ENCODE measurements around the gene FXYD5. TPM values are rescaled to one million over a fixed set of nuclear protein-coding genes. Genes with fewer than 3 reads are reported as not detected.

FXYD5 gene
- total RNA-seq, 1 experiment from 2014 or later, result 33.6 TPM

GRCh38 chr19:35217649-35217990, 63.1 kb downstream of the FXYD5 start:
- Histone ChIP-seq H3K4me3 (ENCODE audit: low read depth in 2 of 2, low read length in 2 of 2) (no peak overlapping the region), H3K9me3 (ENCODE audit: control insufficient read depth, insufficient read depth, low read depth, low read length) (no peaks in the 10 kb centered on the region), H3K36me3 (ENCODE audit: control insufficient read depth, insufficient read depth, low read length) (no peaks in the 10 kb centered on the region), H3K4me1 (ENCODE audit: control insufficient read depth, insufficient read depth, low read length) (peaks cover 6% of the 10 kb centered on the region; the same call in 1 of the 2 replicates), H3K27me3 (ENCODE audit: control insufficient read depth, insufficient read depth, low read length) (no peaks in the 10 kb centered on the region; the same call in 1 of the 2 replicates), H3K27ac (ENCODE audit: low read length) (no peak overlapping the region)
- intact Hi-C loops (cut with micrococcal nuclease; ENCODE audit: unreplicated experiment) (no loop called here), in situ Hi-C loops (cut with HindIII; ENCODE audit: low pct_unique_long_range_greater_than_20kb, low sequenced_read_pairs) (no loop called here)
- CTCF ChIA-PET, result no interaction called here
- DNase-seq (ENCODE audit: low read depth, low spot score) (no peak), ATAC-seq (no peak)
- TF ChIP-seq REST (IDR thresholded peaks at IDR 0.05; ENCODE audit: insufficient read depth in 1 of 2, low read depth in 2 of 2, low read length in 1 of 2) (no peak), SIN3A (IDR thresholded peaks at IDR 0.05; ENCODE audit: borderline replicate concordance, insufficient read depth, low read depth, low read length) (no peak), CTCF (IDR thresholded peaks at IDR 0.05) (no peak), TCF7L2 (IDR thresholded peaks at IDR 0.05; ENCODE audit: low read depth, low read length) (no peak), POLR2AphosphoS5 (IDR thresholded peaks at IDR 0.05; ENCODE audit: low read depth, low read length) (no peak)
- POLR2A ChIA-PET, result no interaction called here
- BruUV-seq (replicated peaks), result no TSS peak

- no peak for TF ChIP-seq CTCF (IDR thresholded peaks at IDR 0.05)
- TF ChIP-seq SIN3A (IDR thresholded peaks at IDR 0.05; ENCODE audit: borderline replicate concordance, insufficient read depth, low read depth, low read length), result no peak
- TF ChIP-seq REST (IDR thresholded peaks at IDR 0.05; ENCODE audit: insufficient read depth in 1 of 2, low read depth in 2 of 2, low read length in 1 of 2), result no peak
- no peak for TF ChIP-seq TCF7L2 (IDR thresholded peaks at IDR 0.05; ENCODE audit: low read depth, low read length)
- TF ChIP-seq POLR2AphosphoS5 (IDR thresholded peaks at IDR 0.05; ENCODE audit: low read depth, low read length), result no peak
- CTCF ChIA-PET, result no interaction called here
- POLR2A ChIA-PET, result no interaction called here
- H3K9me3 ChIP-seq (ENCODE audit: control insufficient read depth, insufficient read depth, low read depth, low read length), result no peaks in the 10 kb centered on the region
- BruUV-seq (replicated peaks), result no TSS peak
- H3K27ac ChIP-seq (ENCODE audit: low read length), result no peak overlapping the region
- DNase-seq (ENCODE audit: low read depth, low spot score), result no peak
- intact Hi-C loops (cut with micrococcal nuclease; ENCODE audit: unreplicated experiment), result no loop called here
- H3K27me3 ChIP-seq (ENCODE audit: control insufficient read depth, insufficient read depth, low read length), result no peaks in the 10 kb centered on the region; the same call in 1 of the 2 replicates
- peaks cover 3% of the 10 kb centered on the region; the same call in 1 of the 2 replicates for H3K4me1 ChIP-seq (ENCODE audit: control insufficient read depth, insufficient read depth, low read length)
- in situ Hi-C loops (cut with HindIII; ENCODE audit: low pct_unique_long_range_greater_than_20kb, low sequenced_read_pairs), result no loop called here
- H3K4me3 ChIP-seq (ENCODE audit: low read depth in 2 of 2, low read length in 2 of 2), result no peak overlapping the region
- ATAC-seq, result no peak
- H3K36me3 ChIP-seq (ENCODE audit: control insufficient read depth, insufficient read depth, low read length), result no peaks in the 10 kb centered on the region
Measured at GRCh38 chr19:35219008-35219407, 64.5 kb downstream of the FXYD5 start.

Other genes with a start within 250 kb of the FXYD5 start
- gene ZNF30, start 227.8 kb upstream of the FXYD5 start, total RNA-seq (2021; ENCODE audit: unreplicated experiment), result 5.3 TPM
- gene ZNF792, start 190.5 kb upstream of the FXYD5 start, total RNA-seq (2021; ENCODE audit: unreplicated experiment), result 1.8 TPM
- 69.9 TPM for gene GRAMD1A, start 154.4 kb upstream of the FXYD5 start, total RNA-seq (2021; ENCODE audit: unreplicated experiment)
- 4.6 TPM for gene SCN1B, start 124.3 kb upstream of the FXYD5 start, total RNA-seq (2021; ENCODE audit: unreplicated experiment)
- 0.08 TPM for gene HPN, start 113.0 kb upstream of the FXYD5 start, total RNA-seq (2021; ENCODE audit: unreplicated experiment)
- gene FXYD3, start 38.9 kb upstream of the FXYD5 start, total RNA-seq (2021; ENCODE audit: unreplicated experiment), result not detected
- gene LGI4, start 19.7 kb upstream of the FXYD5 start, total RNA-seq (2021; ENCODE audit: unreplicated experiment), result 0.18 TPM
- not detected for gene FXYD1, start 15.9 kb upstream of the FXYD5 start, total RNA-seq (2021; ENCODE audit: unreplicated experiment)
- gene FXYD7, start 11.5 kb upstream of the FXYD5 start, total RNA-seq (2021; ENCODE audit: unreplicated experiment), result not detected
- not detected for gene FAM187B, start 74.0 kb downstream of the FXYD5 start, total RNA-seq (2021; ENCODE audit: unreplicated experiment)
- 64.7 TPM for gene LSR, start 94.3 kb downstream of the FXYD5 start, total RNA-seq (2021; ENCODE audit: unreplicated experiment)
- gene USF2, start 114.2 kb downstream of the FXYD5 start, total RNA-seq (2021; ENCODE audit: unreplicated experiment), result 121 TPM
- gene HAMP, start 127.8 kb downstream of the FXYD5 start, total RNA-seq (2021; ENCODE audit: unreplicated experiment), result 0.31 TPM
- not detected for gene MAG, start 137.4 kb downstream of the FXYD5 start, total RNA-seq (2021; ENCODE audit: unreplicated experiment)
- gene CD22, start 174.5 kb downstream of the FXYD5 start, total RNA-seq (2021; ENCODE audit: unreplicated experiment), result 0.74 TPM
- gene FFAR1, start 193.2 kb downstream of the FXYD5 start, total RNA-seq (2021; ENCODE audit: unreplicated experiment), result not detected
- not detected for gene FFAR3, start 203.7 kb downstream of the FXYD5 start, total RNA-seq (2021; ENCODE audit: unreplicated experiment)
- gene GPR42, start 216.3 kb downstream of the FXYD5 start, total RNA-seq (2021; ENCODE audit: unreplicated experiment), result not detected